ENCODE measurements around the gene SNX9.

The SNX9 gene

GRCh38 chr6:157880534-157880933 is 57.5 kb downstream of the SNX9 start:
- TF ChIP-seq CTCF (IDR thresholded peaks at IDR 0.05; ENCODE audit: low read depth, low read length), result no peak
- no peak for TF ChIP-seq EZH2phosphoT487 (IDR thresholded peaks at IDR 0.05; ENCODE audit: low read depth)
- H3K27me3 ChIP-seq (ENCODE audit: low read depth, low read length), result peaks cover 15% of the 10 kb centered on the region
- no peak overlapping the region for H2AFZ ChIP-seq (ENCODE audit: low read depth, low read length)
- no peaks in the 10 kb centered on the region for H3K79me2 ChIP-seq (ENCODE audit: low read length)
- H3K4me2 ChIP-seq (ENCODE audit: low read length), result no peak overlapping the region
- H4K20me1 ChIP-seq (ENCODE audit: insufficient read depth, low read length), result peaks cover 5% of the 10 kb centered on the region; the same call in 1 of the 2 replicates
- no peak overlapping the region for H3K27ac ChIP-seq (ENCODE audit: low read length)
- no peak overlapping the region for H3K4me3 ChIP-seq (ENCODE audit: low read length)
- no peaks in the 10 kb centered on the region for H3K9me3 ChIP-seq (ENCODE audit: insufficient read depth, low read length)
- peaks cover 21% of the 10 kb centered on the region for H3K4me1 ChIP-seq (ENCODE audit: low read length)
- no peaks in the 10 kb centered on the region for H3K36me3 ChIP-seq (replicated peaks; ENCODE audit: low read depth, low read length)
- H3K9ac ChIP-seq (ENCODE audit: low read length), result no peak overlapping the region

DNA sequence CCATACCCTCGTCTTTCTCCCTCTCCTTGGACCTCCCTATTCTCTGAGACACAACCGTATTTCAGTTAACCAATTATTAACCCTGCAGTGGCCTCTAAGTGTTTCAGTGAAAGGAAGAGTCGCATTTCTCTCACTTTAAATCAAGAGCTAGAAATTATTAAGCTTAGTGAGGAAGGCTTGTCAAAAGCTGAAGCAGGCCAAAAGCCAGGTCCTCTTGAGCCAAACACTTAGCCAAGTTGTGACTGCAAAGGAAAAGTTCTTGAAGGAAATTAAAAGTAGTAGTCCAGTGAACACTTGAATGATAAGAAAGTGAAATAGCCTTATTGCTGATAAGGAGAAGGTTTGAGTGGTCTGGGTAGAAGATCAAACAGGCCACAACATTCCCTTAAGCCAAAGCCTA is 58.3 kb downstream of the SNX9 start:
- Histone ChIP-seq H3K9ac (ENCODE audit: low read length) (no peak overlapping the region), H3K36me3 (replicated peaks; ENCODE audit: low read depth, low read length) (no peaks in the 10 kb centered on the region)
- no peak for TF ChIP-seq CTCF (IDR thresholded peaks at IDR 0.05; ENCODE audit: low read depth, low read length)

GRCh38 chr6:157884756-157885155 is 61.7 kb downstream of the SNX9 start:
- Histone ChIP-seq H3K4me1 (ENCODE audit: low read length) (peaks cover 1% of the 10 kb centered on the region; the same call in 1 of the 2 replicates), H3K36me3 (replicated peaks; ENCODE audit: low read depth, low read length) (no peaks in the 10 kb centered on the region), H3K9me3 (ENCODE audit: insufficient read depth, low read length) (no peaks in the 10 kb centered on the region), H3K27me3 (ENCODE audit: low read depth, low read length) (peaks cover 12% of the 10 kb centered on the region), H3K27ac (ENCODE audit: low read length) (no peak overlapping the region), H4K20me1 (ENCODE audit: insufficient read depth, low read length) (peaks cover 3% of the 10 kb centered on the region; the same call in 1 of the 2 replicates), H3K4me2 (ENCODE audit: low read length) (no peak overlapping the region), H2AFZ (ENCODE audit: low read depth, low read length) (no peak overlapping the region), H3K9ac (ENCODE audit: low read length) (no peak overlapping the region), H3K4me3 (ENCODE audit: low read length) (no peak overlapping the region), H3K79me2 (ENCODE audit: low read length) (no peaks in the 10 kb centered on the region)
- TF ChIP-seq CTCF (IDR thresholded peaks at IDR 0.05; ENCODE audit: low read depth, low read length) (no peak), EZH2phosphoT487 (IDR thresholded peaks at IDR 0.05; ENCODE audit: low read depth) (no peak)

More for the DNA sequence above, 58.3 kb downstream of the SNX9 start:
- Histone ChIP-seq H3K79me2 (ENCODE audit: low read length) (no peaks in the 10 kb centered on the region), H4K20me1 (ENCODE audit: insufficient read depth, low read length) (peaks cover 5% of the 10 kb centered on the region; the same call in 1 of the 2 replicates), H3K4me3 (ENCODE audit: low read length) (no peak overlapping the region), H3K4me2 (ENCODE audit: low read length) (no peak overlapping the region), H3K27me3 (ENCODE audit: low read depth, low read length) (peaks cover 15% of the 10 kb centered on the region), H3K27ac (ENCODE audit: low read length) (no peak overlapping the region), H3K4me1 (ENCODE audit: low read length) (peaks cover 21% of the 10 kb centered on the region), H2AFZ (ENCODE audit: low read depth, low read length) (no peak overlapping the region), H3K9me3 (ENCODE audit: insufficient read depth, low read length) (no peaks in the 10 kb centered on the region)

DNA sequence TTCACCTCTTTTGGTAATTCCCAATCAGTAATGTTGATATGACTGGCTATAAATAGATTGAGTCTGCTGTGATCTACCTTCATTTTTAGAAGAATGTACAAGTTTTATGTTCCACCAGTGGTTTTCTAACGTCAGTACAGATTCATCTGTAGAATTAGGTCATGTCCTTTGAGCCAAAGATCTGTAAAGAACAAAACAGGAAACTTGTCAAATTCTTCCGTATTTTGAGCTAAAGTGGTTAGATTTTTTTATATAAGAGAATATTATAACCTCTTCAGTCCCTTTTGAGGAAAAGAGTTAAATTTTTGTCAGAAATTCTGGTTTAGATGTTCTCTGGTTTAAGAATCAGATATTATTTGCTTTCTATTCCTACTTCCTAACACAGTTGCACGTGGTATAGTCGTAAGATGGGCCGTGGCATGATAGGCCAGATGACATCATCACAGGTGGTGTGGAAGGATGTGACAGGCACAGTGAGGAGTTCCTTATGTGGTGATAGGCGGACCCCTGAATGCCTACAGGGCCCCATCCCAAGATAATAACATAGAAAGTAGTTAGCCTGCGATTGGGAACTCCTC is 62.3 kb downstream of the SNX9 start:
- no peaks in the 10 kb centered on the region for H3K79me2 ChIP-seq (ENCODE audit: low read length)
- H3K36me3 ChIP-seq (replicated peaks; ENCODE audit: low read depth, low read length), result no peaks in the 10 kb centered on the region
- H3K9ac ChIP-seq (ENCODE audit: low read length), result no peak overlapping the region
- H3K27ac ChIP-seq (ENCODE audit: low read length), result no peak overlapping the region
- peaks cover 7% of the 10 kb centered on the region; the same call in 1 of the 2 replicates for H3K27me3 ChIP-seq (ENCODE audit: low read depth, low read length)
- H4K20me1 ChIP-seq (ENCODE audit: insufficient read depth, low read length), result no peaks in the 10 kb centered on the region
- H3K4me3 ChIP-seq (ENCODE audit: low read length), result no peak overlapping the region
- no peaks in the 10 kb centered on the region for H3K4me1 ChIP-seq (ENCODE audit: low read length)
- TF ChIP-seq CTCF (IDR thresholded peaks at IDR 0.05; ENCODE audit: low read depth, low read length), result no peak
- TF ChIP-seq EZH2phosphoT487 (IDR thresholded peaks at IDR 0.05; ENCODE audit: low read depth), result no peak
- H3K4me2 ChIP-seq (ENCODE audit: low read length), result no peak overlapping the region
- H3K9me3 ChIP-seq (ENCODE audit: insufficient read depth, low read length), result no peaks in the 10 kb centered on the region
- H2AFZ ChIP-seq (ENCODE audit: low read depth, low read length), result no peak overlapping the region

All from OCI-LY3 (cell line).